Left hindlimb (tissue), 1 donor: ENCODE data around the gene ZDHHC12.
A peak's percentile ranks its signal among the peaks of the same experiment; 100 is the strongest.

Experiments
- DNase-seq: peaks from one replicate; pipeline ENCODE4 v3.0.0-alpha.2; 2018

ZDHHC12 gene, protein sequence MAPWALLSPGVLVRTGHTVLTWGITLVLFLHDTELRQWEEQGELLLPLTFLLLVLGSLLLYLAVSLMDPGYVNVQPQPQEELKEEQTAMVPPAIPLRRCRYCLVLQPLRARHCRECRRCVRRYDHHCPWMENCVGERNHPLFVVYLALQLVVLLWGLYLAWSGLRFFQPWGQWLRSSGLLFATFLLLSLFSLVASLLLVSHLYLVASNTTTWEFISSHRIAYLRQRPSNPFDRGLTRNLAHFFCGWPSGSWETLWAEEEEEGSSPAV

GRCh38 chr9:128723866-128724743 lies at the start of gene ZDHHC12:
TSS of gene ZDHHC12 (minus strand) at chr9:128724127. CDS start at chr9:128724093, 34 bp downstream.
- peak; percentile 89 for DNase-seq

- no peak for DNase-seq
Observed at GRCh38 chr9:128773049-128773448, 49.1 kb upstream of the ZDHHC12 start.

DNA sequence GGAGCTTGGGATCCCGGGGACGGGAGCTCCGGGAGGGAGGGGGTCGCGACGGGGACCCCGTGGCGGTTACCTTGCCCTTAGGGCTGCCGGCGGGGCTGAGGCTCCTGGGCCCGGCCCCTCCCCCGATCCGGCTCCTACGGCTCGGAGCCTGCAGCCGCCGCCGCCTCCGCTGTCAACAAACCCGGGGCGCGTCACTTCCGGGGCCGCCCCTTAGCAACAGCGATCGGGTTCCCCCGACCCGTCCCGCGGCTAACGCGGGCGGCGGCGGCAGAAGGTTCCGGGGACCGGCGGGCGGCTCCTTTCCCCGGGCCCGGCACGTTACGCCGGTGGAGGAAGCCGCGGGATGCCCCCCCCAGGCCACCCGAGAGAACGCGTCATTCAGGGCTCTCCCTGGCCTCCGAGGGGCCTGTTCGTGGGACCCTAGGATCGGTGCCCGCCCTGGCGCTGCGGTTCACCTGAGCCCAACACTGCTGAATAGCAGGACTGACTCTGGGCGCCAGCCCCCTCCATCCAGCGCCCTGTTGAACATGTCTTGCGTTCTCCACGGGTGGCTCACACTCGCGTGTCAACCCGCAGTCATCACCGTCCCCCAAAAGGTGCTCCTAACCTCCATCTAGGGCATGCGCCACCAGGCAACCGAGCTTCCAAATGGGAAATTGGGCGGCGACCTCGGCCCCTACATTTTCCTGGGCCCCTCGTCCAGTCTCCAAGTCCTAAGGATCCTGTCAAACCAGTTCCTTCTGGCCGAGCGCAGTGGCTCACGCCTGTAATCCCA lies 48.0 kb upstream of the ZDHHC12 start, which contains the start of gene ZER1:
TSS of gene ZER1 (minus strand) at position 183 of the 775 bp plus-strand sequence. CDS start 16,362 bp downstream, outside the sequence.
- DNase-seq, result peak; percentile 91

DNA sequence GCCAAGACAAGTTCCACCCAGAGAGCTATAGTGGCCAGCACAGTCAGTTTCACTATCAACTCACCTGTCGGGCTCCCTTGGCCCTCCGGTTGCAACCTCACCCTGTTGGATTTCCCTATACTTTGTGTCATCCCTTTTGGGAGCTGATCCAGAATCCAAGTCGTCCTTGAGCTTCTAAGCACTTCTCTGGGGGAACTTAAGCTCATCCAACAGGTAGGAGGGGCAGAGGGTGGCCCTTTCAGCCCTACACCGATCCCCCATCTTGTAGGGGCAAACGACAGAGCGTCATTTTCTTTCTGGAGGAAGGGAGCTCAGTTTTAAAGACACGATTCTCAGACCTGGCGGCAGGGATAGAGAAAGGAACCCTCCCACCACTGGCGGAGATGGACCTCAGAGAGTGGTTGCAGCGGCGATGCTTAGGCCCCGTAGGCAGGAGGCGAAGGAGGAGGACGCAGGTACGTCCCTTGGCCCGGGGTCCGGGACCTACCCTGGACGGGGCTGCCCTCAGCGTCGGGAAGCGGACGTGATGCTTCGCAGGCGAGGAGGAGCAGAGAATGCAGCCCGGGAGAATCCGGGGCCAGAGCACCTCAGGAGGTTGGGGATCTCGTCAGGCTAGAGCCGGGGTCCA lies 47.3 kb upstream of the ZDHHC12 start:
- DNase-seq, result no peak

DNA sequence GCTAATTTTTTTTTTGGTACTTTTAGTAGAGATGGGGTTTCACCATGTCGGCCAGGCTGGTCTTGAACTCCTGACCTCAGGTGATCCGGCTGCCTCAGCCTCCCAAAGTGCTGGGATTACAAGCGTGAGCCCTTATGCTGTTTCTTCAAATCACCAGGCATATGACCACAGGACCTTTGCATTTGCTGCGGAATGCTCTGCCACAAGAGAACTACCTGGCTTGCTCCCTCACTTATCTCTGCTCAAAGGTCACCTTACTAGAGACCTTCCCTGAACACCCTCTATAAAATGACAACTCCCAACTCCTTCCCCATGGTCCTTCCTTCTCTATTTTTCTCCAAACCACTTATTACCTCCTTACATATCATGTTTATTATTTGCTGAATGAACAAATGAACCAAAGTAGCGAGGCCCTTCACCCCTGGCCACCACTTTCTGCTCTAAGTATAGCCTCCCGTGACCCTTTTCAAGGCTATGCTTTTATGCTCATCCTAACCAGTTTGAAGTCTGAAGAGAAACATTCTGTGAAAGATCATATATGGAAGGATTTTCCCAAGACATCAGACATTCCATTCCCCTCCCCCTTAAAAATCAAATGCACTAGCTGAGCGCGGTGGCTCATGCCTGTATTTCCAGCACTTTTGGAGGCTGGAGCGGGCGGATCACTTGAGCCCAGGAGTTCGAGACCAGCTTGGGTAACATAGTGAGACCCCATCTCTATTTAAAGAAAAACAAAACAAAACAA lies 46.5 kb upstream of the ZDHHC12 start:
- no peak for DNase-seq

DNA sequence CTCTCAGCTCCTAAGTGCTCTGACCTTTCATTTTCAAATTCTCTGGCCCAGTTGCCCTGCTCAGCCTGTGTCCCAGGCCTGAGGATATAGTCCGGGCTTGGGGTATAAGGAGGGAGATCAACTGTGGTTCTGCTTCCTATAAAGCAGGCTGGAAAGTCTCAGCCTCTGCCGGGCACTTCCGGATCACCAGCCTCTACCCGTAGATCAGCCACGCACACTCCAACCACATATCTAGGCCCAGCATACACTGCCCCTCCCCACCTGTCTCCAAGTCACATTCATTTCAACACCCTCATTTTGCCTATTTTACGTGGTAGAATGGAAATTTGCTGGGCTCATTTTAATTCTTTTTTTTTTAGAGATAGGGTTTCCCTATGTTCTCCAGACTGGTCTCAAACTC lies 44.7 kb upstream of the ZDHHC12 start:
- no peak for DNase-seq

GRCh38 chr9:128765499-128765898 lies 41.6 kb upstream of the ZDHHC12 start:
- no peak for DNase-seq

- DNase-seq, result no peak
Observed at GRCh38 chr9:128764361-128764760, 40.4 kb upstream of the ZDHHC12 start.

DNA sequence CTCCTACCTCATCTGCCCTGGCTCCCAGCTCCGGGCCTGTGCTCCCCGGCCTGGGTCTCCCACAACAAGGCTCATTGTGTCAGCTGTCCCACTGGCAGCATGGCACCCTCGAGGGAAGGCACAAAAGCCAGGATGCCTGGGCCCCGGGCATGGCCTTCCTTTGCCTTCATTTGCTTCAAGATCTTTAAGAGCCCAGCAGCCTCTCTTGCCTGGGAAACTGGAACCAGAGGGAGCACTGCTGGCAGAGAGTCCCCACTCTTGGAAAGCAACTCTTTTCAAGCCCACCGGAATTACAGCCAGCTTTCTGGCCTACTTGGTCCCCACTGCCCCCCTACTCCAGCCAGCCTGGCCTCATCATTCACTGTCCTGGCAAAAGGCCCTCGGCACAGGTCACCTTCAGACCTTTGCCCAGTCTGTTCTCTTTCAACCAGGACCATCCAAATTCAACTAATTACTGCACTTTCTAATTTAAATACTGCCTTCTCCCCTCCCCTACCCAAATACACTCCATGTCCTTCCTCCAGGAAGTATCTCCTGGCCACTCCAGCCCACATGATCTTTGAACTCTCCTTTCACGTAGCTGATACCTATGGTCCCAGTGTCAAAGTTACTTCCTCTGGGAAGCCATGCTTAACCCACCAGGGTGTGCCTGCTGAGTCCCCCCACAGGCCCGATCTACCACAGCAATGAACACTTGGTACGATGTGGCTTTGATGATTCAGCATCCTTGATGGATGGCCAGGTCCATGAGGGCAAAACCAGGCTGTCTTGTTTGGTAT lies 38.9 kb upstream of the ZDHHC12 start:
- no peak for DNase-seq

DNA sequence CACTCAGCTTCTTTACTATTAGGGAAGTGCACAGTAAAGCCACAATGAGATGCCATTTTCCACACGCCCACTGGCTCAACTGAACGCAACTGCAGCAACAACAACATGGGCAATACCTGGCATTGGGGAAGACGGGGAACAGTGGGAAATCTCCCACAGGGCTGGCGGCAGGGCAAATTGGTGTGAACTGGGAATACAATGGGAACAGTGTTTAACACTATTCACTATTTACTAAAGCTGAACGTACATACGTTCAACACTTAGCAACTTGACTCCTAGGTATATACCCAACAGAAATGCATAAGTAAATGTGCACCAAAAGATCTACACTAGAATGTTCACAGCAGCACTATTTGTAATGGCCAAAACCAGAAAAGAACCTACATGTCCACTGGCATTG lies 33.7 kb upstream of the ZDHHC12 start:
- DNase-seq, result no peak

- DNase-seq, result no peak
Observed at GRCh38 chr9:128753627-128754026, 29.7 kb upstream of the ZDHHC12 start.

DNA sequence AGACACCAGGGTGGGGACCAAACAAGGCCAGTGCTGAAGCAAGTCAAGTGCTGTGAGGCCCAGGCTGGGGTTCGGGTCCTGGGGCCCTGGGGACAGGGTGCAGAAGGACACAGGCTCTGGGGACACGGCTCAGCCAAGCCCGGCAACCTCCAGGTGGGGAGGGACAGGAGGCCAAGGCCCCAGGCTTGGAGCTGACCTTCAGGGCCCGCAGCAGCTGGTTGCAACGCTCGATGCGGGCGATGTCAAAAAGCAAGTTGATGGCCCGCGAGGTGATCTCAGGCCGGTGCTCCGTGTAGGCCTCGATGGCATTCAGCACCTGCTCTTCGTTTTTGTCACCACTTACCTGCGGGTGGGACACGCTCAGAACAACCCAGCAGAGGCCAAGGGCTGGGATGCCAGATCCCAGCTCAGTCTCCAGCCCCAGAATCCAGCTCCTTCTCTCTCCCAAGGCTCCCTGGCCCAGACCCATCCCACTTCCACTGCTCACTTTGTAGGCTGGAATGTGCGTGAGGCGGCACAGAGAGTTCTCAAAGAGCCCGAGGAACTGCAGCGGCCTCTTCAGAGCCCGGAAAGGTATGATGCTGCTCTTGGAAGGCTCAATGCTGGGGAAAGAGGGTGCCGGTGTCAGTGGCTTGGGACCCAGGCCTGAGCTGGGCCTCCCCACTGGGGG lies 27.1 kb upstream of the ZDHHC12 start:
- peak; percentile 12 for DNase-seq

DNA sequence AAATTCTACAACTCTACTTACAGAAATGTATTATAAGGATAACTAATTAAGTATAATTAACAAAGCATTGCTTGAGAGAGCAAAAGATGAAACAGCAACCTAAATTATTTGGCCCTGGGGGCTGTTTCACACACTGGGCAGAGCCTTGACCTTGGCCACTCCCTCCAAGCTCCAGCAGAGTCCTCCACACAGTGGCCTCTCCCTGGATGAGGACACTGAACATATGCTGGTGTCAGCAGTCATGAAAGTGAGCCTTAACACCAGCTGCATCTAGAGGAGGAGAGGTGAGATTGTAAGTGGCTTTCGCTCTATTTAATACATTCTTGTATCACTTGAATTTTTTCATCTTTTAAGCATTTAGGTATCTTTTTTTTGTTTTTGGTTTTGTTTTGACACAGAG lies 23.3 kb upstream of the ZDHHC12 start:
- peak; percentile 17 for DNase-seq

GRCh38 chr9:128743421-128743820 lies 19.5 kb upstream of the ZDHHC12 start:
- DNase-seq, result no peak

- DNase-seq, result peak; percentile 31
Observed at GRCh38 chr9:128742401-128742800, 18.5 kb upstream of the ZDHHC12 start.

DNA sequence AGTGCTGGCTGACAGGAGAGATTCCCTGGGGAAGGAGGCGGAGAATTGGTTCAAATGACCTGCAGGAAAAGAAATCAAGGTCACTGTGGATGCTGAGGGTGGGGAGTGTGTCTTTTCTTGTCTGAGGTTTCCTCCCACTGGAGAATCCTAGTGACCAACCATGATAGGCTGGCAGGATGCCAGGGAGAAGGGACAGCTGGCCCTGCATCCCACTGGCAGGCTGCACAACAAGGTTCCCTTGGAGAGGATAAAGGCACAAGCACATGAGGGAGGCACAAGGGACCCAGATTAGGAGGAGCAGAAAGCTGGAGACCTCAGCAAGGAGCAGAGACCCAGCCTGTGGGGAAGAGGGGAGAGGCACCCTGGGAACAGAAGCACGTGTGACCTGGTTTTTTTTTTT lies 11.4 kb upstream of the ZDHHC12 start:
- no peak for DNase-seq

DNA sequence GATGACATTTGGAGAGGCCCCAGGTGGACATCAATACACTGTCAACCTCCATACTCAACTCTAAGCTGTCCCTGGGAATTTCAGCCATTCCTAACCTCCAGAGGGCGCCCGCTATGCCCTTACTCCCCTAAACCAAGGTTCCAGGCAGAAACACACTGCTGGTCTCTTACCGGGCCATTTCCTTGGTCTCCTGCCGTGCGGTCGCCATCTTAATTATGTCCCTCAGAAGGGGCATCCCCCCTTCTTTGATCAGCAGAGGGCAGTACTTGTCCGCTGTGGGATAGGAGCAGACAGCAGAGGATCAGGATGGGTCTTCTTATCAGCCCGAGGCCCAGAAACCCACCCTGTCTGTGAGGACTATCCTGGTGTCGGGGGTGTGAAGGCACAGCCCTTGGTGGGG lies 9.3 kb upstream of the ZDHHC12 start:
- peak; percentile 73 for DNase-seq

DNA sequence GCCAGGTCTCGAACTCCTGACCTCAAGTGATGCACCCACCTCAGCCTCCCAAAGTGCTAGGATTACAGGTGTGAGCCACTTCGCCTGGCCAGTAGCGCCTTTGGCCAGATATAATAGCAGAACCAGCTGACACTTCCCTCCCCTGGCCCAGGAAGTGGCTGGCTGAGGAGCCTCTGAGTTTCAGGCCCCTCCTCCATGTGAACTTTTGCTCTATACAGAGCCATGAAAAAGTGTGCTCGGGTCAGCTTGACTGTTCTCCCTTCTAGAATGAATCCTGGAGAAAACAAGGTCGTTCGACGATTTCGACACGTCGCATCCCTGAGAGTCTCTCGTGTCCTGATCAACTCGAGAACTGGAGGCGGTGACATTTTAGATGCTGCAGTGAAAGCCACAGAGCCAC lies 8.6 kb upstream of the ZDHHC12 start:
- DNase-seq, result no peak

DNA sequence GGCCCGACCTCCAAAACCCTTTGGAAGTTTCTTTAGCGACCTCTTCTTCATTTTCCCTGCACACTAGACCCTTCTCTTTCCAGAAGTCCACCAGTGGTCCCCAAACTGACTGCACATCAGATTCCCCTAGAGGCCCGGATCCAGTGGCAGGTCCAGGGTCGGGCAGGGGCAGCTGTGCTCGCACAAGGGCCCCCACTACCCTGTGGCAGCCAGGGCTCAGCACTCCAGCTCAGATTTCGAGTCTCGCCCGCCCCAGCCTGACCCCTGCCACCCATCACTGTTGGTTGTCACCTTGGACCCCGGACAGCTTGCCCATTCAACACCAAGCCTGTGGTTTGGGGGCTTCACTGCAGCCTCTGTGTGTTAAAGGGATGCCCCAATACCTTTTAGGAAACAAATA lies 7.8 kb upstream of the ZDHHC12 start:
- no peak for DNase-seq

GRCh38 chr9:128731093-128731492 lies 7.2 kb upstream of the ZDHHC12 start:
- DNase-seq, result no peak
